ENCODE results near the gene GPR39.
"Not testable (repeated sequence)": the region's sequence is repeated elsewhere in the genome, so short reads cannot be mapped to it uniquely, and the experiment has no call there.

GPR39 gene

GRCh38 chr2:132518302-132518701, 101.7 kb downstream of the GPR39 start:
- H3K4me3 Mint-ChIP-seq: no peak overlapping the region
- no peak for ATAC-seq (ENCODE audit: low read depth)
- no peaks in the 10 kb centered on the region for H3K36me3 Mint-ChIP-seq
- peaks cover 1% of the 10 kb centered on the region for H3K9me3 Mint-ChIP-seq
- H3K27ac Mint-ChIP-seq: no peak overlapping the region
- no peak for DNase-seq (ENCODE audit: low spot score in 2 of 2)
- peaks cover 2% of the 10 kb centered on the region for H3K27me3 Mint-ChIP-seq
- no peaks in the 10 kb centered on the region for H3K4me1 Mint-ChIP-seq

GRCh38 chr2:132519566-132519965, 103.0 kb downstream of the GPR39 start:
- H3K4me1 Mint-ChIP-seq: no peaks in the 10 kb centered on the region
- ATAC-seq (ENCODE audit: low read depth): no peak

GRCh38 chr2:132521341-132521740, 104.7 kb downstream of the GPR39 start:
- DNase-seq (ENCODE audit: low spot score in 2 of 2) (no peak), ATAC-seq (ENCODE audit: low read depth) (no peak)
- H3K4me1 Mint-ChIP-seq: no peaks in the 10 kb centered on the region

More at GRCh38 chr2:132519566-132519965, 103.0 kb downstream of the GPR39 start:
- Mint-ChIP-seq H3K27me3 (peaks cover 2% of the 10 kb centered on the region), H3K27ac (no peak overlapping the region), H3K36me3 (no peaks in the 10 kb centered on the region), H3K4me3 (no peak overlapping the region), H3K9me3 (peaks cover 1% of the 10 kb centered on the region)
- DNase-seq (ENCODE audit: low spot score in 2 of 2): no peak

GRCh38 chr2:132522901-132523300, 106.3 kb downstream of the GPR39 start:
- no peaks in the 10 kb centered on the region for H3K4me1 Mint-ChIP-seq
- peaks cover 11% of the 10 kb centered on the region for H3K27me3 Mint-ChIP-seq
- H3K27ac Mint-ChIP-seq: no peak overlapping the region
- ATAC-seq (ENCODE audit: low read depth): no peak
- DNase-seq (ENCODE audit: low spot score in 2 of 2): no peak
- H3K9me3 Mint-ChIP-seq: no peaks in the 10 kb centered on the region
- H3K4me3 Mint-ChIP-seq: no peak overlapping the region
- no peaks in the 10 kb centered on the region for H3K36me3 Mint-ChIP-seq

More at GRCh38 chr2:132521341-132521740, 104.7 kb downstream of the GPR39 start:
- Mint-ChIP-seq H3K36me3 (no peaks in the 10 kb centered on the region), H3K9me3 (no peaks in the 10 kb centered on the region), H3K27me3 (peaks cover 9% of the 10 kb centered on the region), H3K27ac (no peak overlapping the region), H3K4me3 (no peak overlapping the region)

GRCh38 chr2:132537061-132537460, 120.5 kb downstream of the GPR39 start:
- H3K36me3 Mint-ChIP-seq; H3K4me1 Mint-ChIP-seq; DNase-seq (ENCODE audit: low spot score in 2 of 2); H3K4me3 Mint-ChIP-seq; H3K27me3 Mint-ChIP-seq; H3K9me3 Mint-ChIP-seq; H3K27ac Mint-ChIP-seq; ATAC-seq (ENCODE audit: low read depth): not testable (repeated sequence)

- Mint-ChIP-seq H3K4me3 (no peak overlapping the region), H3K9me3 (peaks cover 7% of the 10 kb centered on the region), H3K36me3 (no peaks in the 10 kb centered on the region), H3K4me1 (no peaks in the 10 kb centered on the region), H3K27ac (no peak overlapping the region), H3K27me3 (no peaks in the 10 kb centered on the region)
- DNase-seq (ENCODE audit: low spot score in 2 of 2): no peak
- no peak for ATAC-seq (ENCODE audit: low read depth)
Observed at GRCh38 chr2:132538331-132538855, 121.8 kb downstream of the GPR39 start.

GRCh38 chr2:132540166-132540565, 123.6 kb downstream of the GPR39 start:
- Mint-ChIP-seq H3K4me1 (no peaks in the 10 kb centered on the region), H3K4me3 (no peak overlapping the region), H3K27ac (no peak overlapping the region), H3K9me3 (peaks cover 10% of the 10 kb centered on the region), H3K36me3 (no peaks in the 10 kb centered on the region), H3K27me3 (no peaks in the 10 kb centered on the region)
- ATAC-seq (ENCODE audit: low read depth): no peak
- no peak for DNase-seq (ENCODE audit: low spot score in 2 of 2)

GRCh38 chr2:132542953-132543569, 126.5 kb downstream of the GPR39 start:
- no peaks in the 10 kb centered on the region for H3K27me3 Mint-ChIP-seq
- no peak overlapping the region for H3K27ac Mint-ChIP-seq
- DNase-seq (ENCODE audit: low spot score in 2 of 2) (no peak), ATAC-seq (ENCODE audit: low read depth) (no peak)
- no peaks in the 10 kb centered on the region for H3K36me3 Mint-ChIP-seq
- no peak overlapping the region for H3K4me3 Mint-ChIP-seq
- H3K4me1 Mint-ChIP-seq: no peaks in the 10 kb centered on the region
- peaks cover 3% of the 10 kb centered on the region for H3K9me3 Mint-ChIP-seq

GRCh38 chr2:132544006-132544630, 127.5 kb downstream of the GPR39 start:
- peaks cover 4% of the 10 kb centered on the region for H3K27me3 Mint-ChIP-seq
- H3K36me3 Mint-ChIP-seq: no peaks in the 10 kb centered on the region
- ATAC-seq (ENCODE audit: low read depth): no peak
- DNase-seq (ENCODE audit: low spot score in 2 of 2): no peak
- H3K9me3 Mint-ChIP-seq: peaks cover 3% of the 10 kb centered on the region
- no peaks in the 10 kb centered on the region for H3K4me1 Mint-ChIP-seq
- no peak overlapping the region for H3K4me3 Mint-ChIP-seq
- no peak overlapping the region for H3K27ac Mint-ChIP-seq

GRCh38 chr2:132547090-132547687, 130.6 kb downstream of the GPR39 start:
- ATAC-seq (ENCODE audit: low read depth) (no peak), DNase-seq (ENCODE audit: low spot score in 2 of 2) (peak; percentile 45 to 48)
- H3K36me3 Mint-ChIP-seq: no peaks in the 10 kb centered on the region
- peaks cover 4% of the 10 kb centered on the region for H3K27me3 Mint-ChIP-seq
- H3K27ac Mint-ChIP-seq: no peak overlapping the region
- no peaks in the 10 kb centered on the region for H3K4me1 Mint-ChIP-seq
- no peak overlapping the region for H3K4me3 Mint-ChIP-seq
- peaks cover 3% of the 10 kb centered on the region for H3K9me3 Mint-ChIP-seq

- no peak for ATAC-seq (ENCODE audit: low read depth)
- peaks cover 4% of the 10 kb centered on the region for H3K27me3 Mint-ChIP-seq
- H3K4me3 Mint-ChIP-seq: no peak overlapping the region
- no peak for DNase-seq (ENCODE audit: low spot score in 2 of 2)
- no peaks in the 10 kb centered on the region for H3K4me1 Mint-ChIP-seq
- H3K9me3 Mint-ChIP-seq: no peaks in the 10 kb centered on the region
- no peak overlapping the region for H3K27ac Mint-ChIP-seq
- H3K36me3 Mint-ChIP-seq: no peaks in the 10 kb centered on the region
Observed at GRCh38 chr2:132549935-132550670, 133.5 kb downstream of the GPR39 start.

GRCh38 chr2:132550946-132551345, 134.3 kb downstream of the GPR39 start:
- H3K36me3 Mint-ChIP-seq: no peaks in the 10 kb centered on the region
- no peaks in the 10 kb centered on the region for H3K9me3 Mint-ChIP-seq
- DNase-seq (ENCODE audit: low spot score in 2 of 2) (no peak), ATAC-seq (ENCODE audit: low read depth) (no peak)
- no peaks in the 10 kb centered on the region for H3K4me1 Mint-ChIP-seq
- no peak overlapping the region for H3K27ac Mint-ChIP-seq
- no peak overlapping the region for H3K4me3 Mint-ChIP-seq
- H3K27me3 Mint-ChIP-seq: peaks cover 4% of the 10 kb centered on the region

GRCh38 chr2:132557694-132558093, 141.1 kb downstream of the GPR39 start:
- Mint-ChIP-seq H3K9me3 (peaks cover 3% of the 10 kb centered on the region), H3K36me3 (no peaks in the 10 kb centered on the region), H3K4me3 (no peak overlapping the region), H3K27me3 (no peaks in the 10 kb centered on the region), H3K4me1 (no peaks in the 10 kb centered on the region), H3K27ac (no peak overlapping the region)
- no peak for ATAC-seq (ENCODE audit: low read depth)
- DNase-seq (ENCODE audit: low spot score in 2 of 2): no peak

GRCh38 chr2:132559326-132559725, 142.7 kb downstream of the GPR39 start:
- Mint-ChIP-seq H3K36me3 (no peaks in the 10 kb centered on the region), H3K27ac (no peak overlapping the region)

More at GRCh38 chr2:132559326-132559725, 142.7 kb downstream of the GPR39 start:
- Mint-ChIP-seq H3K27me3 (peaks cover under 1% of the 10 kb centered on the region), H3K4me1 (no peaks in the 10 kb centered on the region), H3K9me3 (peaks cover 3% of the 10 kb centered on the region), H3K4me3 (no peak overlapping the region)
- no peak for DNase-seq (ENCODE audit: low spot score in 2 of 2)
- no peak for ATAC-seq (ENCODE audit: low read depth)

All from memory B cell (primary cell).